Measurements from ENCODE around the gene ISL2. TPM values are rescaled to one million over a fixed set of nuclear protein-coding genes. Genes with fewer than 3 reads are reported as not detected.
A peak's percentile ranks its signal among the peaks of the same experiment; 100 is the strongest.

The ISL2 gene
- total and polyA plus RNA-seq, 9 of the 15 experiments (the other 6 are each of a cell fraction or from before 2014, with no cell fraction given) = 0.15 to 23.7 (median 4.0) TPM

- TF ChIP-seq TFAP4 (CRISPR knock-in tag; IDR thresholded peaks at IDR 0.05; ENCODE audit: borderline replicate concordance) (peak; percentile 75), RCOR1 (IDR thresholded peaks at IDR 0.05; ENCODE audit: borderline replicate concordance in 1 of 2, low read depth in 2 of 2, low read length in 2 of 2) (peak; percentile 33 to 84; a peak in 2 of 4 replicates), CXXC5 (CRISPR knock-in tag; IDR thresholded peaks at IDR 0.05) (peak; percentile 91), ZNF740 (CRISPR knock-in tag; IDR thresholded peaks at IDR 0.05) (peak; percentile 97), ZNF740 (tag; IDR thresholded peaks at IDR 0.05) (peak in 1 of 2 experiments; percentile 93; a peak in 2 of 4 replicates), IFI16 (CRISPR knock-in tag; IDR thresholded peaks at IDR 0.05) (no peak), ZFP36 (IDR thresholded peaks at IDR 0.05; ENCODE audit: low read depth, low read length, partially characterized antibody) (no peak), FOS (IDR thresholded peaks at IDR 0.05; ENCODE audit: extremely low read depth, insufficient read length) (peak; percentile 42), CC2D1A (IDR thresholded peaks at IDR 0.05) (peak; percentile 88; the same call in 1 of the 2 replicates), ATF4 (CRISPR knock-in tag; IDR thresholded peaks at IDR 0.05) (peak; percentile 91), HMGN3 (IDR thresholded peaks at IDR 0.05; ENCODE audit: borderline replicate concordance, extremely low read depth, insufficient read length, low read depth, low read length) (peak; percentile 87), E2F6 (IDR thresholded peaks at IDR 0.05; ENCODE audit: borderline replicate concordance in 1 of 2, extremely low read depth in 1 of 2, insufficient read depth in 1 of 2, insufficient read length in 1 of 2, low read depth in 1 of 2, low read length in 1 of 2, poor library complexity in 1 of 2, severe bottlenecking in 1 of 2) (peak; percentile 22 to 42), PHF8 (IDR thresholded peaks at IDR 0.05; ENCODE audit: borderline replicate concordance, low read length) (peak; percentile 71; the same call in 1 of the 2 replicates), FOSL1 (tag; conservative IDR thresholded peaks at IDR 0.05) (peak; percentile 15; the same call in 1 of the 2 replicates)
- TF ChIP-seq, protein P1, sequence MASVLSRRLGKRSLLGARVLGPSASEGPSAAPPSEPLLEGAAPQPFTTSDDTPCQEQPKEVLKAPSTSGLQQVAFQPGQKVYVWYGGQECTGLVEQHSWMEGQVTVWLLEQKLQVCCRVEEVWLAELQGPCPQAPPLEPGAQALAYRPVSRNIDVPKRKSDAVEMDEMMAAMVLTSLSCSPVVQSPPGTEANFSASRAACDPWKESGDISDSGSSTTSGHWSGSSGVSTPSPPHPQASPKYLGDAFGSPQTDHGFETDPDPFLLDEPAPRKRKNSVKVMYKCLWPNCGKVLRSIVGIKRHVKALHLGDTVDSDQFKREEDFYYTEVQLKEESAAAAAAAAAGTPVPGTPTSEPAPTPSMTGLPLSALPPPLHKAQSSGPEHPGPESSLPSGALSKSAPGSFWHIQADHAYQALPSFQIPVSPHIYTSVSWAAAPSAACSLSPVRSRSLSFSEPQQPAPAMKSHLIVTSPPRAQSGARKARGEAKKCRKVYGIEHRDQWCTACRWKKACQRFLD (CRISPR knock-in tag; IDR thresholded peaks at IDR 0.05) = peak; percentile 43; the same call in 1 of the 2 replicates
- TF ChIP-seq, protein P2, sequence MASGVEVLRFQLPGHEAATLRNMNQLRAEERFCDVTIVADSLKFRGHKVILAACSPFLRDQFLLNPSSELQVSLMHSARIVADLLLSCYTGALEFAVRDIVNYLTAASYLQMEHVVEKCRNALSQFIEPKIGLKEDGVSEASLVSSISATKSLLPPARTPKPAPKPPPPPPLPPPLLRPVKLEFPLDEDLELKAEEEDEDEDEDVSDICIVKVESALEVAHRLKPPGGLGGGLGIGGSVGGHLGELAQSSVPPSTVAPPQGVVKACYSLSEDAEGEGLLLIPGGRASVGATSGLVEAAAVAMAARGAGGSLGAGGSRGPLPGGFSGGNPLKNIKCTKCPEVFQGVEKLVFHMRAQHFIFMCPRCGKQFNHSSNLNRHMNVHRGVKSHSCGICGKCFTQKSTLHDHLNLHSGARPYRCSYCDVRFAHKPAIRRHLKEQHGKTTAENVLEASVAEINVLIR (CRISPR knock-in tag; IDR thresholded peaks at IDR 0.05) = peak; percentile 77
- TF ChIP-seq, protein P3, sequence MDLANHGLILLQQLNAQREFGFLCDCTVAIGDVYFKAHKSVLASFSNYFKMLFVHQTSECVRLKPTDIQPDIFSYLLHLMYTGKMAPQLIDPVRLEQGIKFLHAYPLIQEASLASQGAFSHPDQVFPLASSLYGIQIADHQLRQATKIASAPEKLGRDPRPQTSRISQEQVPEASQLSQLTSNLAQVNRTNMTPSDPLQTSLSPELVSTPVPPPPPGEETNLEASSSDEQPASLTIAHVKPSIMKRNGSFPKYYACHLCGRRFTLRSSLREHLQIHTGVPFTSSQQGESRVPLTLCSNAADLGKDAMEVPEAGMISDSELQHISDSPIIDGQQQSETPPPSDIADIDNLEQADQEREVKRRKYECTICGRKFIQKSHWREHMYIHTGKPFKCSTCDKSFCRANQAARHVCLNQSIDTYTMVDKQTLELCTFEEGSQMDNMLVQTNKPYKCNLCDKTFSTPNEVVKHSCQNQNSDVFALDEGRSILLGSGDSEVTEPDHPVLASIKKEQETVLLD (IDR thresholded peaks at IDR 0.05) = peak; percentile 82
Measured at GRCh38 chr15:76336254-76337058, at the start of gene ISL2 (continued).
